Upper lobe of right lung (tissue), 1 donor: ENCODE data around the gene QSOX2. TPM values are rescaled to one million over a fixed set of nuclear protein-coding genes. Genes with fewer than 3 reads are reported as not detected.
A peak's percentile ranks its signal among the peaks of the same experiment; 100 is the strongest.

Source experiments
- ATAC-seq: fragments of 200-7000 bp; cut with Tn5 transposase; one replicate; pipeline ENCODE4 v1.9.1; 2020; ENCODE audit warnings: mild to moderate bottlenecking, moderate library complexity
- DNase-seq: peaks from one replicate; pipeline ENCODE4 v3.0.0-alpha.2; 2020
- H3K27ac ChIP-seq: fragments of 200-600 bp; one replicate; pipeline ENCODE4 v1.8.0; 2022
- H3K27me3 ChIP-seq: fragments of 200-600 bp; one replicate; pipeline ENCODE4 v1.8.0; 2022; ENCODE audit warnings: mild to moderate bottlenecking
- H3K36me3 ChIP-seq: fragments of 200-600 bp; one replicate; pipeline ENCODE4 v1.8.0; 2022
- H3K4me1 ChIP-seq: fragments of 200-600 bp; one replicate; pipeline ENCODE4 v1.8.0; 2022
- H3K4me3 ChIP-seq: fragments of 200-600 bp; one replicate; pipeline ENCODE4 v1.8.0; 2022; ENCODE audit warnings: mild to moderate bottlenecking
- H3K9me3 ChIP-seq: fragments of 200-600 bp; one replicate; pipeline ENCODE4 v1.8.0; 2022
- CTCF ChIP-seq: fragments of 200-600 bp; IDR thresholded peaks from one replicate; pipeline ENCODE4 v1.8.0; 2022; ENCODE audit warnings: antibody characterized with exemption
- intact Hi-C: fragments of 100-400 bp; cut with DNase I; formaldehyde crosslinking; loops from one replicate; pipeline ENCODE4 v1.11.0; 2022
- total RNA-seq: library from RNA; stranded (reverse); fragmentation: NEBNext Ultra II Directional; extraction: Animal tissue kit (Norgen Biotek cat#: 25700); gene quantifications from one replicate; pipeline ENCODE4 v1.2.1, GENCODE V29; 2021
- donor health status: DM: no; HTN: yes; CAD: no; lungs with severe emphysema.

QSOX2 gene
- total RNA-seq, 1 donor from 2014 or later: 13.1 TPM

DNA sequence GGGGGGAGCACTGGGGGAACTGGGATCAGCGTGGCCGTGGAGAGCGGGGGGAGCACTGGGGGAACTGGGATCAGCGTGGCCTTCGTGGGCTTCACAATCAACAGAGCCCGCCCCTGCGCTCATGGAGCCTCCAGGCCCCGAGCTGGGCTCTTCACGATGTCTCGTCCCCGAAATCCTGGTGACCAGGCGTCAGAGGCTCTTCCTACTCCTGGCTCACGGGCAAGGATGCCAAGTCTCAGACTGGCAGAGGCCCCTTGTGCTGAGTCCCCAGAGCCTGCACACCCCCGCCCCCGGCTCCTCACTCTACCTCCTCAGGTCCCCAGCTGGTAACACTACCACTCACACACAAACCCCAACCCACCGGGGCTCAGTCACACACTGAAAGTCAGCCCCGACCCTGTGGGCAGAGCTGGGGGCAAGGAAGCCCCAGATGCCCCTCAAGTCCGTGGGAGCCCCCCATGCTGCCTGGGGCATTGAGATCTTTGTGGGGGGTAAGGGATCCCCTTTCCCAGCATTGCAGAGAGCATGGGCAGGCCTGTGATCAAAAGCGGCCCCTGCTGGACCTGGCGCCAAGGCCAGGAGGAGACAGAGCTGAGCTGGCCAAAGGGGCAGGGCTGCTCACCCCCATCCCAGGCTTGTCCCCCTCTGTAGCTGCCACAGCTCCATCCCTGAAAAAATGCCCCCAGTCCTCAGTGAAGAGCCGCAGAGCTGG lies 67.4 kb downstream of the QSOX2 start:
- no peak overlapping the region for H3K27ac ChIP-seq
- no peaks in the 10 kb centered on the region for H3K9me3 ChIP-seq
- TF ChIP-seq CTCF: no peak
- H3K36me3 ChIP-seq: no peaks in the 10 kb centered on the region
- no peak overlapping the region for H3K4me3 ChIP-seq
- ATAC-seq (no peak), DNase-seq (peak; percentile 57)
- no peaks in the 10 kb centered on the region for H3K4me1 ChIP-seq
- intact Hi-C loops: loop anchor here (10.0 kb wide), 1 partner anchor 107 kb away; no protein-coding TSS in a partner anchor
- H3K27me3 ChIP-seq: peaks cover 6% of the 10 kb centered on the region

DNA sequence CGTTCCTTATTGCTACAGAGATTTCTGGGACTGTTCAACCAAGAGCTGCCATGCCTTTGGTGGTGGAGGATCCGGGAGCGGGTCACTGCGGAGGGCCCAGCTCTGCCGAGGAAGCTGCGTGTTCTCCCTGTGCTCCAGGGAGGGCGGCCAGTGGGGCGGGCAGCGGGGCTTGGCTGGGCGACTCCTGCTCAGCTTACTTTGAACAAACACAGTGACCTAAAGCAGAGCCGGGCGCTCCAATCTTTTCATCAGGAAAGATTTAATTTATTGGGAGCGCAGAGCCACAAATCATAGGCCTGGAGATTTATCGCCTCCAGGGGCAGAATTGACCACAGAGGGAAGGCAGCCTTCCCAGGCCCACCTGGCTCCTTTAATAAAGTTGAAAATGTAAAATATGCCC lies 68.4 kb downstream of the QSOX2 start:
- Histone ChIP-seq H3K27ac (no peak overlapping the region), H3K4me3 (no peak overlapping the region), H3K9me3 (no peaks in the 10 kb centered on the region), H3K36me3 (no peaks in the 10 kb centered on the region), H3K27me3 (peaks cover 6% of the 10 kb centered on the region), H3K4me1 (no peaks in the 10 kb centered on the region)
- DNase-seq (no peak), ATAC-seq (no peak)
- intact Hi-C loops: loop anchor here (10.0 kb wide), 1 partner anchor 108 kb away; no protein-coding TSS in a partner anchor
- TF ChIP-seq CTCF: no peak

GRCh38 chr9:136175616-136176197 lies 69.9 kb downstream of the QSOX2 start:
- no peak for ATAC-seq
- intact Hi-C loops: loop anchor here (10.0 kb wide), 1 partner anchor 109 kb away; no protein-coding TSS in a partner anchor
- Histone ChIP-seq H3K4me3 (no peak overlapping the region), H3K9me3 (no peaks in the 10 kb centered on the region), H3K27ac (no peak overlapping the region), H3K36me3 (no peaks in the 10 kb centered on the region), H3K27me3 (peaks cover 22% of the 10 kb centered on the region), H3K4me1 (no peaks in the 10 kb centered on the region)
- TF ChIP-seq CTCF: no peak
- DNase-seq: no peak

DNA sequence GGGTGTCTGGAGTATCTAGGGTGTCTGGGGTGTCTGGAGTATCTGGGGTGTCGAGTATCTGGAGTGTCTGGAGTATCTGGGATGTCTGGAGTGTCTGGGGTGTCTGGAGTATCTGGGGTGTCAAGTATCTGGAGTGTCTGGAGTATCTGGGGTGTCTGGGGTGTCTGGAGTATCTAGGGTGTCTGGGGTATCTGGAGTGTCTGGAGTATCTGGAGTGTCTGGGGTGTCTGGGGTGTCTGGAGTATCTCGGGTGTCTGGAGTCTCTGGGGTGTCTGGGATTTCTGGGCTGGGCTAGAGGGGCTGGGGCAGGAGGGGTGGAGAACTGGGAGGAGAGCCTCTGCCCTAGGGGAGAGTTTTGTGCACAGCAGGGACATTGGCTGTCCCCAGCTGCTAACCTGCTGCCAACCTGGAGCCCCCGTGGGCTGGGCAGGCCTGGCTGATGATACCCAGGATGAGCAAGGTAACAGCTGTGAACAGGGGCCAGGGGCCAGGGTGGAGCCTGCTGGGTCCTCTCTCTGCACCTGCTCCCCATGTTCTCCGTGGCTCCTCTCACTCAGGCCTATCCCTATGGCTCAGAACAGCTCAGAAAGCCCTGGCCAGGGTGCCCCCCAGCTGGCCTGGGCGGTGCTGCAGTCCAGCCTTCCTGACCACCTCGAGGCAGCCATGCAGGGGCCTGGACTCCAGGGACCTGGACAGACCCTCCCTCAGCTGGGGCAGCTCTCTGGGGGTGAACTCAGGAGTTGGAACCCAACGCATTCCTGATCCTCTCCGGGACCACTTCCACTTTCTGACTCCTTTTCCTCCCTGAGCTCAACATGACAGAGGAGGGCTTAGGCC lies 70.6 kb downstream of the QSOX2 start:
- ATAC-seq: no peak
- DNase-seq: no peak

More for the DNA sequence above, 70.6 kb downstream of the QSOX2 start:
- TF ChIP-seq CTCF: no peak
- Histone ChIP-seq H3K4me3 (no peak overlapping the region), H3K27me3 (peaks cover 29% of the 10 kb centered on the region), H3K27ac (no peak overlapping the region), H3K9me3 (no peaks in the 10 kb centered on the region), H3K36me3 (no peaks in the 10 kb centered on the region), H3K4me1 (no peaks in the 10 kb centered on the region)
- intact Hi-C loops: loop anchor here (10.0 kb wide), 1 partner anchor 110 kb away; no protein-coding TSS in a partner anchor
